ENCODE measurements around the gene PIP5K1C.
A peak's percentile ranks its signal among the peaks of the same experiment; 100 is the strongest.

Gene PIP5K1C

DNA sequence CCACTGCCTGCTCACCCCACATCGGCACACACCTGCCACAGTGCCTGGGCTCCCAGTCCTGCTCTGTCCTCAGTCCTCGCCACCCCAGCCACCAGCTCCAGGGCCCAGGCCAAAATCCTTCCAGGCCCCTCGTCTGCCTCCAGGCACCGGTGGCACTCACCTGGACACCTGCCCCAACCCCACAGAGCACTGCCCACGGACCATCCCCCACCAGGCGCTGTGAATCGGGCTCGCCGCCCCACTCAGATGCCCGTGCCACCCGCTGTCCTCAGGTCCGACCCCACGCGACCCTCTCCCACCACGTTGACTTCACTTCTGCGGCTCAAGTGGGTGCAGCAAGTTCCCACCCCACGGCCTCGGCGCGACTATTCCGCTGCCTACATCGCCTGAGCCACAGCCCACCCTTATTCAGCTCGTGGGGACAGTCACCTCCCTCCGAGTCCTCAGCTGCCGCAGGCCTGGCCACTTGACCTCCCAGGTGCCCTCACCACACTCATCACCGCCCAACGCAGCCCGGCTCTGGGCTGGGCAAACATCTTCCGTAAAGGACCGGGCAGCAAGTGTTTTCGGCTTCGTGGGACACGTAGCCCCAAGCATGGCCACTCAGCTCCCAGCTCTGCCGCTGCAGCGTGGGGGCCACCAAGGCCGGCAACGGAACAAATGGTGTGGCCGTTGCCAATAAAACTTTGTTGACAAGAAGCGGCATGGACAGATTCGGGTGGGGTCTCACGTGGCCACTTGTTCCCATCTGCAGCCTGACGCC lies 5.7 kb downstream of the PIP5K1C start:
- TF ChIP-seq, protein P1, sequence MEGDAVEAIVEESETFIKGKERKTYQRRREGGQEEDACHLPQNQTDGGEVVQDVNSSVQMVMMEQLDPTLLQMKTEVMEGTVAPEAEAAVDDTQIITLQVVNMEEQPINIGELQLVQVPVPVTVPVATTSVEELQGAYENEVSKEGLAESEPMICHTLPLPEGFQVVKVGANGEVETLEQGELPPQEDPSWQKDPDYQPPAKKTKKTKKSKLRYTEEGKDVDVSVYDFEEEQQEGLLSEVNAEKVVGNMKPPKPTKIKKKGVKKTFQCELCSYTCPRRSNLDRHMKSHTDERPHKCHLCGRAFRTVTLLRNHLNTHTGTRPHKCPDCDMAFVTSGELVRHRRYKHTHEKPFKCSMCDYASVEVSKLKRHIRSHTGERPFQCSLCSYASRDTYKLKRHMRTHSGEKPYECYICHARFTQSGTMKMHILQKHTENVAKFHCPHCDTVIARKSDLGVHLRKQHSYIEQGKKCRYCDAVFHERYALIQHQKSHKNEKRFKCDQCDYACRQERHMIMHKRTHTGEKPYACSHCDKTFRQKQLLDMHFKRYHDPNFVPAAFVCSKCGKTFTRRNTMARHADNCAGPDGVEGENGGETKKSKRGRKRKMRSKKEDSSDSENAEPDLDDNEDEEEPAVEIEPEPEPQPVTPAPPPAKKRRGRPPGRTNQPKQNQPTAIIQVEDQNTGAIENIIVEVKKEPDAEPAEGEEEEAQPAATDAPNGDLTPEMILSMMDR (IDR thresholded peaks at IDR 0.05; ENCODE audit: borderline replicate concordance, insufficient read depth, low read depth, low read length): no peak
- no peak overlapping the region for H3K4me3 ChIP-seq (ENCODE audit: low read depth, low read length)

DNA sequence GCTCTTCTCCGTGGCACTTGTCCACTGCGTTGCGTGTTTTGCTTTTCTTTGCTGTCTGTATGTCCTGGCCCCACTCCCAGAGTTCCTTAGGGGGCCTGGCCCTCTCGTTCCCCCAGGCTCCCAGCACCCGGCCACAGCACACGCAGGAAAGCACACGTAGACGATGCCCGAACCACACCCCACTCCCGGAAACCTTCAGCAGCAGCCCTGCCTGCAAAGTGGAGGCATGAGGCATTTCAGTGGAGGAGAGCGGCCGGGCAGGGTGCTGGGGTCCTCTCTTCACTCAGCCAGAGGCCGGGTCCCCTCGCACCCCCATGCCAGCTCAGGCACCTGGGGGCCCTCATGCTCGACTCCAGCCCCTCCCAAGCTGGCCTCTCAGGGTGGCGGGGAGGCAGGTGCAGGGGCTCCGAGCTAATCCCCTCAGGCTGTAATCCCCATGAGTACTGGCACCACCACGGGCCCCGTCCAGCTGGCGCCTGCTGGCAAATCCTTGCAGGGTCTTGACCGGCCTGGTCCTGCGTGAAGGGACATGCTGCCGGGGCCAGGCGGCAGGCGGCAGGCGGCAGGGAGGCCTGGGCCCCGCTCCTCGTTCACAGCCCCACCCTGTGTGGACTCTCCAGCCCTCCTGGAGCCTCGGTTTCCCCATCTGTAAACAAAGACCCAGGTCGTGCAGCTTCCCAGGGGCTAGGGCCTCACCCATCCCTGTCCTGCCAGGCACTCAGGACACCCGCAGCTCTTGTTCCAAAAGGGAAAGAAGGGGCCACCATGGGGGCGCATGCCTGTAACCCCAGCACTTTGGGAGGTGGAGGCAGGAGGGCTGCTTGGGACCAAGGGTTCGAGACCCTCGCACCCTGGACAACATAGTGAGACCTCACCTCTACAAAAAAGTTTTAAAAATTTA lies 7.0 kb downstream of the PIP5K1C start:
- no peak overlapping the region for H3K4me3 ChIP-seq (ENCODE audit: low read depth, low read length)
- TF ChIP-seq, protein P1 (IDR thresholded peaks at IDR 0.05; ENCODE audit: borderline replicate concordance, insufficient read depth, low read depth, low read length): no peak

DNA sequence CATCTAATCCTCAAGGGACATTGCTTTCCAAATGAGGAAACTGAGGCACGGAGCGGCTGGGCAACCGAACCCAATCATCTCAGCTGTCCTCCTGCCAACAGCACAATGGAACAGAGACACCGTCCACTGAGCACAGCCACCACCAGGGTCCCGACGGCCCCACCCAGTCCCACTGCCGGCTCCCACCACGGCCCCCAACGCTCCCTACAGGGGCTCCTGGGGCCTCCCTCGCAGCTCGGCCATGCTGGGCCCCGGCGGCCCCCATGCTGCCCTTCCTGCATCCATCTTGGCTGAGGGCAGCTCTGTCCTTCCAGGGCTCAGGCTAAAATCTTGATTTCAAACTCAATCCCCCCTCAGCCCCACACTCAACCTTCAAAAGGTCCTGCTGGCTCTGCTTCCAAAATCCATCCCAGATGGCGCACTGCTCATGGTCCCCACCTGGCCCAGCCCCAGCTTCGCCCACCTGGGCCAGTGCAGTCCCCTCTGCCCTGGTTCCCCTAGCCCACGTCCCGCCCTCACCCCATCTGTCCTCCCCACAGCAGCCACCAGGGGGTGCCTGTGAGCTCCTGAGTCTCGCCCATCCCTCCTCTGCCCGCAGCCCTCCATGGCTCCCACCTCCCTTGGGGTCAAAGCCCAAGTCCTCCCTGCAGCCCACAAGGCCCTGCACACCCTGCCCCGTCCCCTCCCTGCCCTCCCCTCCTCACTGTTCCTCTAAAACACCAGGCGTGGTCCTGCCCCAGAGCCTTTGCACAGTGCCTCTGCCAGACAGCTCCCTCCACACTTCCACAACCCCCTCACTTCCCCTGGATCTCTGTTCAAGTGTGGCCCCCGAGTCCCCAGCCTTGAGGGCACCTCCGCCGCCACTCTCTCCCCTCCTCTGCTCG lies 7.9 kb downstream of the PIP5K1C start:
- no peak overlapping the region for H3K4me3 ChIP-seq (ENCODE audit: low read depth, low read length)
- TF ChIP-seq, protein P1 (IDR thresholded peaks at IDR 0.05; ENCODE audit: borderline replicate concordance, insufficient read depth, low read depth, low read length): peak; percentile 81

DNA sequence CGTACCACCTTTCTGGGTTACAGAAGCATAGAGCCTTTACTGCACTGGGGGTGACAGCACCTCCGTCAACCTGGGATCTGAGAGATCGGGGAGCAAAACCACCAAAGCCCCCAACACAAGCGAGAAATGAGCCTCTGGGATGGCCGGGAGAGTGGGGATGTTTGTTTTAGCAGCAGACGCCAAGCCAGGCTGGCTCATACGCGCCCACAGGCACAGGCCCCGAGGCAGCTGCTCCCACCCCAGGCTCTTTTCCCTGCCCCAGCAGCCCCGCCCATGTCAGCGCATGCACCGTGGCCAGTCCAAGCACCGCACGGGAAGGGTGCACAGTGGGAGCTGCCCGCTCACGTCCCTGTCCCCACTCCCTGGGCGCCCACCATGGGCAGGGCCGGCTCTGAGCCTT lies 8.5 kb downstream of the PIP5K1C start:
- TF ChIP-seq, protein P1 (IDR thresholded peaks at IDR 0.05; ENCODE audit: borderline replicate concordance, insufficient read depth, low read depth, low read length): no peak
- H3K4me3 ChIP-seq (ENCODE audit: low read depth, low read length): no peak overlapping the region

DNA sequence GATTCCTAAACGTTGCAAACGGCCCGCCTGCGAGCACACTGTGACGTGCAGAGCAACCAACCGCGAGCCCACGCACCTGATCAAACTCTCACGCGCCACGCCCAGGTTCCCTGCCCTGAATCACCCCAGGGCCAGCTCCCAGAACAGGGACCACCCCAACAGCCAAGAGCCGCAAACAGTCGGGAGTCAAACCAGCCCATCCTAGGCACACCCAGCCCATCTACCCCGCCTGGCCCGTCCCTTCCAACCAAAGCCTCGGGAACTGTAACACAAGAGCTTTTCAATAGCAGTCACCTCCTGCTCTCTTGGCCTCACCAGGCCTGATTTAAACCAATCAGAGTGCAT lies 8.9 kb downstream of the PIP5K1C start:
- H3K4me3 ChIP-seq (ENCODE audit: low read depth, low read length): no peak overlapping the region
- TF ChIP-seq, protein P1 (IDR thresholded peaks at IDR 0.05; ENCODE audit: borderline replicate concordance, insufficient read depth, low read depth, low read length): no peak

DNA sequence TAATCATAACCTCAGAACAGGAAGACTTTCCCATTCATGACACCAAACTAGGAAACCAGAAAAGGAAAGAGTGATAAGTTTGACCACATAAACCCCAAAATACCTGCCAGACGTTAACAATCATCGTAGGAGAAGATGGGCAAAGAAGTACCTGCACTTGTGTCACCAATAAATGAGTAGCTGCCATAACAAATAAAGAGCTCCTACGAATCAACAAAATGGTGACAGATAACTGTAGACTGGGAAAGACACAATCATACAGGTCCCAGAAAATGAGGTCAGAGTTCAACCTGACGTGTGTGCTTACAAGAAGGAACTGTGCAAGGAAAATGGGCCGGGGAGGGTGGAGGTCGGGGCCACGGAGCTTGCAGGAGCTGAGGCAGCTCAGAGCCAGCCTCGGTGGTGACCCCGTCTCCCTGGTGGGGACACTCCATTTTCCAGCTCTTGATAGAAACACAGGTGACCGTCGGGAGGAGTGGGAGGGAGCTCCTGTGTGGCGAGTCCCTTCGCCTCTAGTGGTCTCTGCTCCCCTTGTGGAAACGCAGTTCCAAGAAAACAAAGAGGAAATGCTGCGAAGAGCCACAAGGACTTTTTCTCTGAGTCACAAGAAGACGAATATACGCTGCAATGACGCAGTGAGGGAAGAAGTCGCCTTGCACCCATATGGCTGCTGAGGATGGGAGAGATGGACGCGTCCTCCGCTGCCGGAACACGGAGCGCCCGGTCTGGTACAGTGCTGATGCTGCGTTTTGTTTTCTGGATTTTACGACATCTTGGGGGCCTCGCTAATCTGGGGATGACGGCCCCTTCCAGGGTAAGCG lies 9.5 kb downstream of the PIP5K1C start:
- TF ChIP-seq, protein P1 (IDR thresholded peaks at IDR 0.05; ENCODE audit: borderline replicate concordance, insufficient read depth, low read depth, low read length): no peak

More for the DNA sequence above, 9.5 kb downstream of the PIP5K1C start:
- no peak overlapping the region for H3K4me3 ChIP-seq (ENCODE audit: low read depth, low read length)

Measured in GM12875 (cell line).